SH-SY5Y (cell line): ENCODE data around the gene ETAA1.

Source experiments
- GATA2 ChIP-seq: IDR thresholded peaks from 2 replicates; pipeline ENCODE4 v1.6.1; 2011; ENCODE audit warnings: mild to moderate bottlenecking, low read depth, low read length
- GATA3 ChIP-seq: IDR thresholded peaks from 2 replicates; pipeline ENCODE4 v1.6.1; 2011; ENCODE audit warnings: low read depth, mild to moderate bottlenecking, low read length, moderate library complexity

- TF ChIP-seq GATA3, result no peak
- no peak for TF ChIP-seq GATA2
Observed at GRCh38 chr2:67399831-67400489, 2.8 kb downstream of the ETAA1 start.
